NCI-H2171 (cell line): ENCODE measurements around the gene BNC2.
"Not testable (repeated sequence)": the region's sequence is repeated elsewhere in the genome, so short reads cannot be mapped to it uniquely, and the experiment has no call there.

Experiments
- DNase-seq: peaks from one replicate; lab custom pipeline; 2025; lab: John Stamatoyannopoulos, UW

The BNC2 gene

GRCh38 chr9:16870596-16871335, at the start of gene BNC2:
Gene BNC2 (minus strand): TSS chr9:16870670. CDS start chr9:16870648, 22 bp downstream.
- no peak for DNase-seq

GRCh38 chr9:16918920-16919319, 48.5 kb upstream of the BNC2 start:
- DNase-seq = no peak

GRCh38 chr9:16915126-16915831, 44.8 kb upstream of the BNC2 start:
- no peak for DNase-seq

- DNase-seq = no peak
Measured at GRCh38 chr9:16912197-16912596, 41.7 kb upstream of the BNC2 start.

- not testable (repeated sequence) for DNase-seq
Measured at GRCh38 chr9:16908206-16908605, 37.7 kb upstream of the BNC2 start.

DNA sequence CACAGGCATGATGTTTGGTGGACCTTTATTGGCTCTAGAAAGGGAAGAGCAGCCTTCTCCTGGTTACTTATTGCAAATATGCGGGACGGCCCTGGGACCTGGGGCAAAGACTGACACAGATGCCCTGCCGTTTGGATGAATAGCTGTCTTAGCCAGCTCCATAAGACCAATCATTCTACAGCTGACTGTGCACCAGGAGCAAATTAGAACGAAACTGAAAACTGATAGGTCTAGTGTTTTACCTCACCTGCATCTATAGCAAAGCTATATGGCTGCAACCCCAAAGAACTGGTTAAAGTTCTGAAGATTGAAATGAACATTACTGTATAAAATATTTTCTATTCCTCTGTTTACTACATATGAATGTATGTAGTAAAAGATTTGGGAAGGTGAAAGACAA, 34.2 kb upstream of the BNC2 start:
- no peak for DNase-seq

DNA sequence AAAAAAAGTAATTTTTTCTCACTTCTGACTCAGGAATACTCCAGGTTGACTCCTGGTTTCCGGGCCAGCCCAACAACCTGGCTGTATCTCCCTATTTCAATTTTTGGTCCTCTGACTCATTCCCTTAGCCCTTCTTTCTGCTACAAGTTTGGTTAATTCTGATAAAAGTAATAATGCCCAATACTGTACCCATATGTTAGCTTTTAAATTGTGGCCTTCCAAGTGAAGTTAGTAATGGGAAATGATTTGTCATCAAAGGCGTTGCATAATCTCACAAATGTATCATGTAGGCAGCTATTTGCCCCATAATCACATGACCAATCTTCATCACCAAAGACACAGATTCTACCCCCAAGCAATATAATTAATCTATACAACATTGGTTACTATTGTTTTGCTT, 31.1 kb upstream of the BNC2 start:
- DNase-seq = no peak

- no peak for DNase-seq
Measured at GRCh38 chr9:16899606-16900005, 29.1 kb upstream of the BNC2 start.

- DNase-seq = no peak
Measured at GRCh38 chr9:16898464-16898863, 28.0 kb upstream of the BNC2 start.

- no peak for DNase-seq
Measured at GRCh38 chr9:16888594-16888993, 18.1 kb upstream of the BNC2 start.

GRCh38 chr9:16885931-16886330, 15.5 kb upstream of the BNC2 start:
- no peak for DNase-seq

DNA sequence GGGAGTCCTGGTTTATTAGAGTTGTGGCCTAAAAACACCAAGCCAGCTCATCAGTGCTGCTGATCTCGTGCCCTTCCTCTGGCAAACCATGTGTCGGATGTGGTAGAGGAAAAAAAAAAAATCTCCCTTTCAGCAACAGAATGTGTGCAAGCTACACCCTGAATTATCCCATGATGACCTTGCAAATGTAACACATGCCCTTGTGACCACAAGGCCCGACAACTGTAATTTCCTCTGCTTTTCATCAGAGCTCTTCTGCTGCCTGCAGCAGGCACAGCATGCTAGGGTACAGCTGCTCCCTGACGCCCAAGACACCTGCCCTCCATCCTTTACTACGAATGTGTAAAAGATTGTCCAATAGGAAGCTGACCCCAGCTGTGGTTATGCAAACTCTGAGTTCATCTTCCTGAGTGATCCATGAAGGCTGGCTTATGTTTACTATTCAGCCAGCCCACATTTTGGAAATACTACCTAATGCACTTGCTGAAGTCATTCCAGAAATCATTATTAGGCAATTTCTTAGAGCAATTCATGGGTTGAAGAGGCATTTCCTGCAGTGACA, 14.6 kb upstream of the BNC2 start:
- no peak for DNase-seq

DNA sequence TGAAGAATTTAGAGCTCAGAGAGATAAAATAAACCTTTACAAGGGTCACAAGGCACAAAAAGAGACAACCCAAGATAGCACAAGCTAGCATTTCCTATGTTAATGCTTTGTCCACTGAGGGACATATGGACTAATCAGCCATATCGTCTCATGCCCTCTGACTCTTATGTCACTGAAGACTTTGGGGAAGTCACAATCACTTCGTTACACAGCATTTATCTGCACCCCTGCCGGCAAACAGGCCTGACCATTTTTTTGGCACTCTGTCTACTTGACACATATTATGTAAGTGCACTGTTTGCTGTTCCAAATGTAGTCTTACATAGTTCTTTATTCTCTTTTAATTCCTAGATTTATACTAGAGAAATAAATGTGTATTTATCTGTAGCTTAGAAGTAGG, 13.9 kb upstream of the BNC2 start:
- DNase-seq = no peak

DNA sequence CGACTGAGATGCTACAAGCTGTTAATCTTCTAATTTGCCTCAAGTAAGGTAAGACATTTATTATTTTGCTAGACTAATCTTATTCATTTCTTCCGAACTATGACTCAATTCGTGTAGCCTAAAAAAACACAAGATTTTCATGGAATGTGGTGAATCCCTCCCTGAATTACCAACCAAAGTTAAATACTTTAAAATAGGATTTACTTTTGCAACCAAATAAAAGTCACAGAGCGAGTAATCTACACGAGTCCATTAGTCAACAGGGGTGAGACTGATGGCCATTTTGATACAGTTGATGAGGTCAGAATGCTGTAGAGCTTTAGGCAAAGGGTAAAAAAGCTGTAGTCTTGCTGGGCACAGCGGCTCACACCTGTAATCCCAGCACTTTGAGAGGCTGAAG, 13.1 kb upstream of the BNC2 start:
- no peak for DNase-seq

DNA sequence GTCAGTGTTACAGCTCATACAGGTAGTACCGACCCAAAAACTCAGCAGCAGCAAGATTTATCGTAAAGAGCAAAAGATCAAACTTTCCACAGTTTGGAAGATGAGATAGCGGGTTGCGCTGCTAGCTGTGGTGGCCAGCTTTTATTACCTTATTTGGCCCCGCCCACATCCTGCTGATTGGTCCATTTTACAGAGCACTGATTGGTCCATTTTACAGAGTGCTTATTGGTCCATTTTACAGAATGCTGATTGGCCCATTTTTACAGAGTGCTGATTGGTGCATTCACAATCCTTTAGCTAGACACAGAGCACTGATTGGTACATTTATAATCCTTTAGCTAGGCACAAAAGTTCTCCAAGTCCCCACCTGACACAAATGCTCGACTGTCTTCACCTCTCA, 12.0 kb upstream of the BNC2 start:
- not testable (repeated sequence) for DNase-seq

DNA sequence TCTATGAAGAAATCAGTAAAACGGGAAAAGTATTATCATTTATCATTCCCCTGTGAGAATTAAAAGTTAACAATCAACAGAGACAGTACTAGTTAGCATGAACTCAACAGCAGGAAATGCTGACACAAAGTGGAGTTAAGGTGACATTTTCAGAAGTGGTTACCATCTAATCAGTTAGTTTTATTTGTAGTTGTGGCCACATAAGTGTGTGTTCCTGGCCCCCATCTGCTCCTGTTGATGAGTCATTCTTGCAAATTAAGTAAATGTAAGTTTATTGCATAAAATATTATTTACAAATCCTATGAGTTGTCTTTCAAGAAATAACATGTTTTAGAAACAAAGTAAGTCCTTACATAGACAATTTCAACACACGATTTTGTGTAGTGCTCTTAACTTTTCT, 8.9 kb upstream of the BNC2 start:
- no peak for DNase-seq

GRCh38 chr9:16877256-16877655, 6.8 kb upstream of the BNC2 start:
- no peak for DNase-seq

GRCh38 chr9:16873126-16873802, 2.8 kb upstream of the BNC2 start:
- no peak for DNase-seq

GRCh38 chr9:16871336-16872151, 1.1 kb upstream of the BNC2 start:
- no peak for DNase-seq

GRCh38 chr9:16869882-16870595, 431 bp downstream of the BNC2 start:
- no peak for DNase-seq
